ENCODE measurements around the gene KIAA0513.

Gene KIAA0513

DNA sequence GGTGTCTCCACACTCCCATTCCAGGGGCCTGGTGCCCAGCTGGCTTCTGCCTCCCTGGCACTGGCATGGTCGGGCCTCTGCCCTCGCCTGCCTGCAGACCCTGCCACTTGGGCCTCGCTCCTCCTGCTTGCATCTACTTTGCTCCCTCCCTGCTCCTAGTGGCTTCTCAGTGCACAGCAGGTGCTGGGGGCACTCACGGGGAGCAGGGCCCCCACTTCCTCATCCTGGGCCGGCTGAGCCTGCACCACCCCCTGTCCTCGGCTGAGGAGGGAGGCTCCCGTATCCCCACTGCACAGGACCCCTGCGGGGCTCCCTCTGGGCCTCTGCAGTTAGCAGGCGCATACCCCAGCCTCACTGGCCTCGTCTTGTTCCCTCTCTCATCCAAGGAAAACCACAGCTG lies 49.4 kb downstream of the KIAA0513 start:
- no peak for DNase-seq

DNA sequence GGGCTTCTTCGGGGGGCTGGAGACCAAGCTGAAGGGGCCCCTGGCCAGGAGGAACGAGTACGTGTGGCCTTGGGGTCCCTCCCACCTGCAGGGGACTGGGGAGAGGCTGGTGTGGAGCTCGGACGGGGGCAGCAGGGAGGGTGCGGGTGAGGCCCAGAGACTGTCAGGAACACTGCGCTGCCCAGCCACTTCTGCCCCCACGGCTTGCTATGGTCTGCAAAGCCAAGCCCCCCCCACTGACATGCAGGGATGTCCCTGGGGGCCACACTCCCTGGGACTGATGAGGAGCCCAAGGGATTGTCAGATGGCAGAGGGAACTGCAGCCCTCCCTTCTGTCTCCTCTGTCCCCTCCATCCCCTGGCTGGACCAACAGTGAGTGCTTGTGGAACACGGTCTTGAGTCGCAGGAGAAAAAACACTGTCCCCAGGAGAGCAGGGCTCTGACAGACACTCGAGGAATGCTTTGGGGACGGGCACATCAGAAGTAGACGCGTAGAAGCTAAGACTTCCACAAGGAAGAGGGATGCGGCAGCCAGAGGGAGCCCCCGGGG lies 50.1 kb downstream of the KIAA0513 start:
- DNase-seq = no peak

DNA sequence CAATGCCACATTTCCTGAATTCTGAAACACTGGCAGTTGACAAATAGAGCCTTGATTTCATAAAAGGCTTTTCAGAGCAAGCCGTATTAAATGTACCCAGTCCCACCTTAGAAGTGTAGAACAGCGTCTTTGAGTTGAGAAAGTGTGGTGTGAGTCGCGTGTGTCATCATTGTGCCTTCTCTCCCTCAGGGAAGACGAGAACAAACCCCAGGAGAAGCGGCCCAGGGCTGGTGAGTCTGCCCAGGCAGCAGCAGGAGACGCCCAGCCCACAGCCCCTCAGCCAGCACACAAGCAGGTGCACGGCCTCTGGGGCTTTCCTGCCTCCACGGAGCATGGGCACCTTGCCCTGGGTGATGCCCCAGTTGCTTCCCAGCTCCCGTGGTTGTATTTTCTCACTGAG lies 50.6 kb downstream of the KIAA0513 start:
- DNase-seq = no peak

DNA sequence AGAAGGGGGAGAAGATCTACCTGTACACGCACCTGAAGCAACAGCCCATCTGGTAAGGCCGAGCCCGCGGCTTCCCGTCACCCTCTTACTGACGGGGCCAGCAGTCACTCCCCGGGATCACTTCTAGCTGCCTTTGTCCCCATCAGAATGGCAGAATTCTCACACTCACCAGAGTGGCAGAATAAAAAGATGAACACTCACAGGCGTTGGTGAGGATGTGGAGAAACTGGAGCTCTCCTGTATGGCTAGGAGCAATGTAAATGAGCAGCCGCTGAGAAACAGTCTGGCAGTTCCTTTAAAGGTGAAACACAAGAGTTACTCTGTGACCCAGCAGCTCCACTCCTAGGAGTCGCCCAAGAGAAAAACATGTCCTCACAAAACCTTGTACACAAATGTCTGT lies 51.4 kb downstream of the KIAA0513 start:
- DNase-seq = no peak

DNA sequence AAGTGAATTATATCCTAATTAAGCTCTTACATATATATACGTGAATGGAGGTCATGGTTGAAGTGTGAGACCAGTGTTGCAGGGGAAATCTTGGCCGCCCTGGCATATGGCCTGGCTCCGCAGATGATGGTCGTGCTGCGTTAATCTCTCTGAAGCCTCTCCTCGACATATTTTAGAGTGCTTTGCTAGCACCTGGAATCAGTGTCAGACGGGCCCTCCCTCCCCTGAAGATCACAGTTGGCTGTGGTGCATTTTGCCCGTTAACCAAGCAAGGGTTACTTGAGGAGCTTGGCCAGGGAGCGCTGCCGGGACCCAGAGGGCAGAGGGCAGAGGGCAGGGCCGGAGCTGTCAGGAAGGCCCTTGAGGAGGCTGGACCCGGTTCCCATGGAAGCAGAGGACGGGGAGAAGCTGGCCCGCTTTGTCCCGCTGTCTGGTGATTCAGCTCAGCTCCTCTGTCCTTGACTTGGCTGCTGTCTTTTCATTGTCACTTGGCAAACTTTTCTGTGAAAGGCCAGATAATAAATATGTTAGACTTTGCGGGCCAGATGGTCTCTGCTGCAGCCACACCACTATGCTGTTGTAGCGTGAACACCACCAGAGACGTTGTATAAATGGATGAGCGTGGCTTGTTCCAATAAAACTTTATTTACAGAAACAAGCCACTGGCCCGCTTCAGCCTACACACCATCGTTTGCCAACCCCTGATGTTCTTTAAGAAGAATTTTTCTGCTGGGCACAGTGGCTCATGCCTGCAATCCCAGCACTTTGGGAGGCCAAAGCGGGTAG lies 52.4 kb downstream of the KIAA0513 start:
- DNase-seq = no peak

DNA sequence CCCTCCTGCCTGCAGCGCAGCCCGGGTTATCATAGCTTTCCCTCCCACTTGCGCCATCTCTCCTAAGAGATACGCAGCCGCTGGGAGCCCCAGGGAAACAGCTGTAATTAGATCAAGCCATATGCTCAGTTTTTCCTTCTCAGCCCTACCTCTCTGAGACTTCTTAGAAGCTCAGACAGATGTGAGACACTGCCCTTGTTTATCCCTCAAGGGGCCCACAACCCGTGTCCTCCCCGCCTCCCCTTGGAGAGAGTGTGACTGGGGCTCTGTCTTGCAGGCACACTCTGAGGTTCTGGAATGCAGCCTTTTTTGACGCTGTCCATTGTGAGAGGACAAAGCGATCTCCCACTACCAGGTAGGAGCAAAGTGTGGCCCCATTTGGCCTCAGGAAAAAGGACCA lies 53.4 kb downstream of the KIAA0513 start:
- no peak for DNase-seq

DNA sequence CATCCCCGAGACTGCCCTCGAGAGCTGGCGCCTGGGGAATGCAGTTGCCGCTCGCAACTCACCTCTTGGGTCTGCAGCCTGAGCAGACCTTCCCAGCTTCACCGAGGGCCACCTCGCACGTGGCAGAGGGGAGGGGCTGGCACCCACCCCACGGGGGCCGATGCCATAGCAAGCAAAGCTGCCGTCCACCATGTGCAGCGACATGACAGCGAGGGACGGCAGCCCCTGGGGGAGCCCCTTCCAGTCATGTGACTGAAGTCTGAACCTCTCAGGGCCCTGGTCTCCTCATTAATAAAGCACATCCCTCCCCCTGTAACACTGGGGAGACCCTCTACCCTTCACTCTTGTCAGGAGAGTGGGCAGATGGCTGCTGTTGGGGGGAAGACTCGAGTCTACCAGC lies 54.2 kb downstream of the KIAA0513 start:
- no peak for DNase-seq

DNA sequence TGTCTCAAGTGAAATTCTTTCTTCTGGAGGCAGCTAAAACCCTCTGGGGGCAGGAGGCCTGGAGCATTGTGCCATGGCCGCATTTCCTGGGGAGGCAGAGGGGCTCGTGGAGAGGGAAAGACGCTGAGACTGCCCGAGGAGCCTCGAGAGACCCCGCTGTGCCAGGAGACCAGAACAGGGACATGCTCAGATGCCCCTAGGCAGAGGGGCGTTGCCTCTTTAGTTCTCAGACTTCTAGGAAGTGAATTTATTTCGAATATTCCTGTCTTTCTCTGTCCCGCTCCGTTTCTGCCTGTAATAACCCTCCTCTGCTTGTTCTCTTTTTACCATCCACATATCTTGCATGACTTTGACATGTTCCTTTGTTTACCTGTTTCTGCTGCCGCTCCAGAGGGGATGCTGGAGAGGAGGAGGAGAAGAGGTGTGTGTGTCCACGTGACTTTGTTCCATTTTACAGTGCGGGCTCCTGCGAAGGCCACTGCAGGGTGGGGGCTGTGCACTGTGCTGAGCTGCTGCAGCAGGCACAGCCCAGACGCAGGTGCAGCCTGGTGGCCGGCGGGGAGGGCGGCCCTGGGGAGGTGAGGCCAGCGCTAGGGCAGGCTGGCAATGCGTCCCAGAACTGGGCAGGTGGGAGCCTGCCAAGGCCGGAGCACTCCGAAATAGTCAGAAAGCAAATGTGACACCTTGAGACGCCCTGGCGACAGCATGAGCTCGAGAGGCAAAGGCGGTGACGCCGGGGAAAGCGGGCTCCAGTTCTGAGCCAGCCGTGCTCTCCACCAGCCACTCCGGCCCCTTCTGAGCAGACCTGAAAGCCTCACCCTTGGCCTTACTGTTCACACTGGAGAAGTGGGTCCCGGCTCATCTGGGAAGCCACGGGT lies 54.8 kb downstream of the KIAA0513 start:
- no peak for DNase-seq

DNA sequence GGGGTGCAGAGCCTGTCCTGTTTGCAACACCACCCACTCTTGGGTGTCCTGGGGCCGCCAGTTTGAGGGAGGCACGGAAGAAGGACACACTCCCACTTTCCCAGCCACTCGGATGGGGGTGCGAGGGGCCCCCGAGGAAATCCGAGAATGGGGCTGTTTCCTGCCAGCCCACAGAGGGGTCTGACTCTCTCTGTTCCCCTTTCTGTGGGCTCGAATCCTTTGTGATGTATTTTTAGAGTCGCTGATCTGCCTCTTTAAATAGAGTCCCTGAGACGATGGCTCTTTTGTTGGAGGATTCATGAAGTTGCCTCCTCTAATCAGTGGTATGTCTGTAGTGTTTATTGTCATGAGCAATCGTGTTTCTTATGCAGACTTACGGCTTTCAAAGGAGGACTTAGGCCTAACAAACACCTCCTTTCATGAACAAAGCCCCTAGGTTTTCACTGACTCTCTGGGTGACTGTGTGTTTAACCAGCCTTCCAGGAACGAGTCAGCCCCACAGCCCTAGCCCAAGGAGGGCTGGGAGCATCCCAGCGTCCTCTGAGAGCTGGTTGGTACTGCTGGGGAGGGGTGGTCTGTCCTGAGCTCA lies 55.5 kb downstream of the KIAA0513 start:
- no peak for DNase-seq

DNA sequence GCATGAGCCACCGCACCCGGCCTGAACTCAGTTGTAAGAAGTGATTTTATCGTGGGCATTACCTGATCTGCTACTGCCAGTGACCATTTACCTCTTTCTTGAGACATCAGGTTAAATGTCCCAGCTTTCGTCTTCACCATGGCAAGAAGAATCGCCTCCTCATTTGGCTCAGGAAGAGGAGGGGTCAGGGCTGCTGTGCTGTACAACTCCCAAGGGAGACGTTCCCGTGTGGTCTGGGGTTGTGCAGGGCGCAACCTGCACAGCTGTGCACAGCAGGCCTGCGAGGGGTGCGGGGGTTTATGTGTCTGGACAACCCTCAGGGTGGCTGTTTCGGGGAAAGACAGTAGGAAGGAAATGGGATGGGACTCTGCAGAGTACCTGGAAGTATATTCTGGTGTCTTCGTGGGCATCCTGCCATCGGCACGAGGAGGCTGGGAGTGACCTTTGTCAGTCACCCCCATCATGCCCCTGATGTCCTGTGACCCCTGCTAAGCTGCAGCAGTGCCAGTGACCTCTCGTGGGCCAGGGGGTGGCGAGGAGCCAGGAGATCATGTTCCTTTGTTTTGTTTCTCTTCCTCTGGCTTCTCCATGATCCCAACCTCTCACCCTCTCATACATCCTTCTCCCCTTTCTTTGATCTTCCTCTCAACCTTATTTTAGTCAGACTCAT lies 57.4 kb downstream of the KIAA0513 start:
- DNase-seq = no peak

DNA sequence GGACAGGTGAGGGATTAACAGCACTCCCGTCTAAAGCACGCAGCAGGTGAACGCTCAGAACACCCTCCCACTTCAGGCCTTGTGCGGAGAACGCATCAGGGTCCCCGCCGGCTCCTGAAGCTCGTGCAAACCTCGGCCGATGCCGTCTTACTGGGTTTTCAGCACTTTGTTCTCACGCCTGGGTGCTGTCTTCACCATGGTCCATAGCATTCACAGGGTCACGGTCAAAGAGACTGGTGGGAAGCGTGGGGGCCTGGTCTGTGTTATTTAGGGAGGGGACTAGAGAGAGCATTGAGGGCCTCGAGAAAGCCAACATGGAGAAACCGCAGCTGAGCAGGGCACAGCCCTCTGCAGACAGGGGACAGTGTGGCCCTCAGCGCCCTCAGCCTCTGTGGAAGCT lies 58.1 kb downstream of the KIAA0513 start:
- no peak for DNase-seq

DNA sequence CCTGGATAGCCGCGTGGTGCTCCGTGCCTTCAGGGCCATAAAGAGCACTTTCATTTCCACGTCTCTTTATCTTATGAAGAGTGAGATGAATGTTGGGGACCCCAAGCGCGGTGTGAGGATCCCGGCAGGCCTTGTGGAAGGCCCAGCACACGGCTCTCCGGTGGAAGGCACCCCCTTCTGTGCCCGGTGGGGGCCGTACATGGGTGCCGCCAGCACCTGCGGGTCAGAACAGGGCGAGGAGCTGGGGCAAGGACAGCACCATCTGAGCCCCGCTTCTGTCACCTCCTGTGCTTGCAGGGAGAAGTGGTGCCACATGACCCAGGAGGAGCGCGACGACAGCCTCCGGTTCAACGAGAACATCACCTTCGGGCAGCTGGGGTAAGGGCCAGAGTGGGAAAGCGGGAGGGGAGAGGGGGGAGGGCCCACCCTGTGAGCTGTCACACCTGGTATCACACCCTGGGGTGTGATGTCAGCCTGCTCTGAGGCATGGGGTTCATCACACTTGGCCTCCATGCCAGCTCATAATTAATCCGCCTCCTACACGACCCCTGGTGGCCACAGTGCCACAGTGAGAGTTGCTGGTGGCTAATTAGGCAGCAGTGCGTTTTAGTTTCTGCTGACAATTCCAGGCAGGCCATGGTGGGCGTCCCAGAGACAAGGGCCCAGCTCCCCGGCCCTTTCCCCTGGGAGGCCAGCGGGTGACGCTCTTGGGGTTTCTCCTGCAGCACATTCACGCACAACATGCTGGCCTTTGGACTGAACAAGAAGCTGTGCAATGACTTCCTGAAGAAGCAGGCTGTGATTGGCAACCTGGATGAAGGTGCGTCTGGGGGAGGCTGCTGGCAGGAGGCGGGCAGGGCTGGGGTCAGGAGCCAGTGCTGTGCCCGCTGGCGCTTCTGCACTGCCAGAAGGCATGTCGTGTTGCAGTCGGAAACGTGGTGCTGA lies 59.0 kb downstream of the KIAA0513 start:
- no peak for DNase-seq

DNA sequence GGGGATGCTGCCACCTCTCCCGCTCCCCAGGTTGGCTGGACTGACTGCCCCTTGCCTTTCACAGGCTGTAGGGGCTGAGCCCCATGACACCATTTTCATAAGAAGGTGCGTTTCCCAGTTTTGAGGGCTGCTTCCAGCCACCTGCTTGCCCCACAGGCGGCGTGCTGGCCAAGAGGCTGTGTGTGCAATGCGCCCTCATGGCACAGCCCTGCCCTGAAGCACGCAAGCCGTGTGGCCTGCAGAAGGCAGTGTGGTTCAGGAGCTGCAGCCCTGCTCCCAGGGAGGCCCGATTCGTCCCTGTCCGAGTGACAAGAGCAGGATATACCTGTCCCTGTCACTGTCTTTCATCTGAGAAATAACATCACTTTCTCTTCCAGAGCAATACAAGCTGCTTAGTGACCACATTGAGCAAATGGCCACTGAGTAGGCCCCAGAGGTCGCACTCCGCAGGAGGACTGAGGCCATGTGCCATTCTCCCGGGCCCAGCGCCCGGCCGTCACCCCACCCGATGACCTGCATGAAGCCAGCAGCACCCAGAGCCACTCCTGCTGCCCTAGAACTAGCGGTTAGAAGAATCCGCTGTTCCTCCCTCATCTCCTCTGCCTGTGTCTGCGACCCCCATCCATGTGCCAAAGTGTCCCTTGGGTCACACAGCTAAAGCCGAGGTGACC lies 60.4 kb downstream of the KIAA0513 start:
- DNase-seq = no peak

DNA sequence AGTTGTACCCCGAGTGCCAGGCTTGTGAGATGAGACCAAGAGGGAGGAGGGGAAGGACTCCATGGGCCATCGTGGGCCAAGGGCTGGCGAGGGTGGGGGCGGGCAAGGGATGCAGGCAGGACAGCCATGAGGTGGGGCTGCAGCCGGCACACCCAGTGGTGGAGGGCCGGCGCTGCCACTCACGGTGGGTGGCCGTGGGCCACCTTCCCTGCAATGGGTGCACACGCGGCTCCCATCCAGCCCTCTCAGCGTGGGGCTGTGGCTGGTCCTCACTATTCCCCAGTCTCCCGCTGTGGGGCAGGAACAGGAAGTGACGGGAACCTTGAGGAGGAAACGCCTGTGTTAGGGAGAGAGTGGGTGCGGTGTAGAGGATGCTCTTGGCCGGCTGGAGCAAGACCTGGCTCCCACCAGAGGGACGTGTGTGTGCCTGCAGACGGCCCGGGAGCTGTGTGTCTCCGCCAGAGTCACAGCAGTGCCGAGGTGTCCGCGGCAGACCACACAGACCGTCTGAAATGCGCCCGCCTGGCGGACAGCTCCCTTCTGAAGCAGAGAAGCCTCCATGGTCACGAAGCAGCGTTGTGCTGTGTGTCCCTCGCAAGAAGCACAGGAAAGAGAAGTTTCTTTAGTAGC lies 61.1 kb downstream of the KIAA0513 start:
- DNase-seq = no peak

DNA sequence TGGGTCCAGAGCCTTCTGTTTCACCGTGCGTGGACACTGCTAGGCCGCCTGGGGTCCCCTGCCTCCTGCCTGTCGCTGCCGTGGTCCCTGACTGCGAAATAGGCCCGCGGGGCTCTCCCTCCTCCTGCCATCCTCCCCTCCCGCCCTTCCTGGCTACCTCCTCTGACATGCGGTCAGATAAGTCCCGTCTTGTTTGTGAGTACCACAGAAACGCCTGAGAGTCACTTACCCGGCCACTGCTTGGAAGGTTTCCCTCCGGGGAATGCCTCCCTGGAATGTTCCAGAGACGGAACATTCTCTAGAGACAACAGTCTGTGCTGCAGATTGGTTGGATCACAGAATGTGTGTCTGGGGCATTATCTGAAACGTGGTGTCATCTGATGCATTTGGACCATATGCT lies 61.9 kb downstream of the KIAA0513 start:
- no peak for DNase-seq

DNA sequence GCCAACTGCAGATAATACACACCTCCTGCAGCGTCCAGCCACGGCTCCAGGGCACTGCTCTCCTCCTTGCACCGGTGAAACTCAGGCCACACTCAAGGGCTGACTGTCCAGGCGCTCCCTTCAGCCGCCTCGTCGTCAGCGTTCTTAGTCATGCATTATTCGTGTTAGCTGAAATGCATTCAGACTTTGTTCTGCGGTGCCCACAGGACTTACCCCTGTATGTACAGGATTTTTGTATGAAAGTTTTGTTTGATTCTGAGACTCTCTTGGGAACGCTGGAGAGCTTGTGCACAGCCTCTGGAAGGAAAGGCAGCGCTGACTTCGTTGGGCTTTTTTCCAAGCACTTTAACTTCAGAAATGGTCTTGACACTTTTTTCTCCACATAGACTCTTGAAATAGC lies 62.6 kb downstream of the KIAA0513 start:
- DNase-seq = no peak

DNA sequence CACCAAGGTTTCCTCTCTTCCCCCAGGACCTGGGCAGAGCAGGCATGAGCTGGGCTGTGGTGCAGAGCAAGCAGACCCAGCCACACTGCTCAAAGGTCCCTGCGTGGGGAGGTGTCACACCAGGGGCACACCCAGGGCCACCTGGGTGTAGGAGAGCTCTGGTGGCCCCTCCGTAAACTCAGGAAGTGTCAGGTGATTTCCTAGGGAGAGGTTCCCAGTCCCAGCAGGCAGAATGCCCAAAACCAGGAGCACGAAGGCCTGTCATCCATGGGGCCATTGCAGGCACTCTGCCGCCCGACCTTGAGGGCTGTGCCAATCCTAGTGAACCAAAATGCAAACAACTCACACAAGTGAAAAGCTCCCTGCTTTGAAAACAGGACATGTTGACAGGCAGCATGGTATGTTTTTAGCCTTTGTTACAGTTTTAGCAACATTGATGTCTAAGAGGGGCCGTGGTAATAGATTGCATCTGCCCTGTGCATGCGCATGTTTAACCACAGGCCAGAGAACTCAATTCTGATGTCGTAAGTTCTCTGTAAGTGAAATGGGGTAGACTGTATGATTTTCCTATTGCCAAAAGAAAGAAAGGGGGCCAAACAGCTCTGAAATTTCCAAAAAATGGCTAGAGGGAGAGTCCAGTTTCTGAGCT lies 63.4 kb downstream of the KIAA0513 start:
- DNase-seq = no peak

DNA sequence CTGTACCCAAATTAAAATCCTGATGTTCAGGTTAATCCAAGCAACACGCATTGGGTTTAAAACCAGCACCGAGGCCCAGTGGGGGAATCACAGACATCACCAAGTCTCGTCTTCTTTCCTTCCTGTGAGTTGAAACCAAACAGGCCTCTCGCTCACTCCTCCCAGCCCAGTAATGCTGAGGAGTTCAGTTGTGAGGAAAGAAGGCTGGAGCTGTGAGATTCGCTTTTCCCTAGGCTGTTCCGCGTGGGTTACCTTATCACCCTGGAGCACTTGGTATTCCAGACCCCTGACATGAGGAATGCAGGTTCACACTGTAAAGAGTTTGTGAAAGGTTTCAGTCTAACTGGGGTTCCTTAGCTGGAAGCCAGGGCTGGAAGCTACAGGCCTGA lies 63.9 kb downstream of the KIAA0513 start:
- DNase-seq = no peak

DNA sequence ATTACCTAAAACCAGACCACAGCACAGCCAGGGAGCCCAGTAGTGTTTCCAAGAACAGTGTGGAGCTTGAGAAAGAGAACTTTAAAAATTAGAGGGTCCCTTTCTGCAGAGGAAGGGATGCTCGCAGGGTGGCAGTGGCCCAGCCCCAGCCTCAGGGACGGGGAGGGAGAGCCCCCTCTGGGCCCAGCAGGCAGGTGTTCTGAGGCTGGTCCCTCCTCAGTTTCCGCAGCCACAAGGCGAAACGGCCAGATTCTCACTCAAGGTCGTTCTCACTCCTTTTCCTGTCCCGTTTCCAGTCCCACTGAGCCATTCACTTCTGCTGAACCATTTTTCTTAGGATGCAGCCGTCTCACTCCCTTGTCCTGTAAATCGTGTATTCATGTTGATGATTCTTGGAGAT lies 64.7 kb downstream of the KIAA0513 start:
- DNase-seq = no peak

DNA sequence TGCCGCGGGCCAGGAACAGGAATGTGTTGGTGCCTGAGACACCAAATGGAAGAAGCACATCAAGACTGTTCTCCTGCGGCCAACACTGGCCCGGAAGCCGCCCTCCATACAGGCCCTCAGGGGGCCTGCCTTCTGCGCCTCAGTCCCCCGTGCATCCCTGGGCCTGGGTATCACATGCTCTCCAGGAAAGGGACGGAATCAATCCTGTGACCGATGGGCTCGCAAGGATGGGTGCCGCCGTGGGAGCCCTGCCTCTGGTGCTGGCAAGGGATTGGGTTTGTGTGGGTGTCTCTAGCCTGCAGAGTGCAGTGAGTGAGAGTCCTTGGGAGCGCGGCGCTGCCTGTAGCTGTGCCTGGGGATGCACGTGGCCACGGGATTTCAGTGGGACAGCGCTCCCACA lies 65.3 kb downstream of the KIAA0513 start:
- DNase-seq = no peak
